ENCODE data around the gene TBX1. TPM values are rescaled to one million over a fixed set of nuclear protein-coding genes. Genes with fewer than 3 reads are reported as not detected.
"Not testable (repeated sequence)": the region's sequence is repeated elsewhere in the genome, so short reads cannot be mapped to it uniquely, and the experiment has no call there.

Gene TBX1
- total and polyA plus RNA-seq, 5 donors from 2014 or later: not detected

GRCh38 chr22:19724927-19725661 lies 35.5 kb upstream of the TBX1 start:
- DNase-seq (no peak), ATAC-seq (ENCODE audit: low read depth in 2 of 2) (no peak)
- Histone ChIP-seq H3K9me3 (ENCODE audit: control insufficient read depth in 2 of 2, low read length in 2 of 2) (no peaks in the 10 kb centered on the region), H3K27me3 (ENCODE audit: control insufficient read depth, insufficient read depth, low read length) (peaks cover 5% of the 10 kb centered on the region), H3K4me1 (ENCODE audit: control insufficient read depth, insufficient read depth, low read length, poor library complexity, severe bottlenecking) (peaks cover 16% of the 10 kb centered on the region), H3K27ac (ENCODE audit: insufficient read depth, low read length, poor library complexity, severe bottlenecking) (no peak overlapping the region), H3K36me3 (ENCODE audit: control insufficient read depth, insufficient read depth, low read length) (no peaks in the 10 kb centered on the region), H3K4me3 (ENCODE audit: low read depth, low read length) (no peak overlapping the region)
- Mint-ChIP-seq H3K27ac (peak overlapping the region in 1 of 3 donors; percentile 71), H3K27me3 (peaks cover 41% of the 10 kb centered on the region), H3K9me3 (no peaks in the 10 kb centered on the region), H3K36me3 (no peaks in the 10 kb centered on the region), H3K4me3 (peak overlapping the region in 2 of 4 donors; percentile 48 to 71), H3K4me1 (peaks cover 0 to 19% (median under 1%) of the 10 kb centered on the region in 4 donors)

- H3K4me3 ChIP-seq (ENCODE audit: low read depth, low read length); H3K27me3 ChIP-seq (ENCODE audit: control insufficient read depth, insufficient read depth, low read length); H3K27ac ChIP-seq (ENCODE audit: insufficient read depth, low read length, poor library complexity, severe bottlenecking); H3K9me3 Mint-ChIP-seq; DNase-seq; H3K4me3 Mint-ChIP-seq; ATAC-seq (ENCODE audit: low read depth in 2 of 2); H3K36me3 ChIP-seq (ENCODE audit: control insufficient read depth, insufficient read depth, low read length); H3K36me3 Mint-ChIP-seq; H3K27ac Mint-ChIP-seq; H3K9me3 ChIP-seq (ENCODE audit: control insufficient read depth in 2 of 2, low read length in 2 of 2): not testable (repeated sequence)
- Mint-ChIP-seq H3K4me1 (peaks cover 0 to 17% (median 4%) of the 10 kb centered on the region in 4 donors), H3K27me3 (peaks cover 29% of the 10 kb centered on the region)
- peaks cover 26% of the 10 kb centered on the region for H3K4me1 ChIP-seq (ENCODE audit: control insufficient read depth, insufficient read depth, low read length, poor library complexity, severe bottlenecking)
These were observed 34.4 kb upstream of the TBX1 start for GRCh38 chr22:19726064-19726788.

- Mint-ChIP-seq H3K4me1 (peaks cover 0 to 17% (median 4%) of the 10 kb centered on the region in 4 donors), H3K27ac (no peak overlapping the region), H3K4me3 (peak overlapping the region in 1 of 4 donors; percentile 21), H3K27me3 (peaks cover 23% of the 10 kb centered on the region), H3K9me3 (no peaks in the 10 kb centered on the region), H3K36me3 (no peaks in the 10 kb centered on the region)
- Histone ChIP-seq H3K4me1 (ENCODE audit: control insufficient read depth, insufficient read depth, low read length, poor library complexity, severe bottlenecking) (peaks cover 27% of the 10 kb centered on the region), H3K27me3 (ENCODE audit: control insufficient read depth, insufficient read depth, low read length) (peaks cover 5% of the 10 kb centered on the region), H3K27ac (ENCODE audit: insufficient read depth, low read length, poor library complexity, severe bottlenecking) (no peak overlapping the region), H3K36me3 (ENCODE audit: control insufficient read depth, insufficient read depth, low read length) (no peaks in the 10 kb centered on the region), H3K9me3 (ENCODE audit: control insufficient read depth in 2 of 2, low read length in 2 of 2) (no peaks in the 10 kb centered on the region), H3K4me3 (ENCODE audit: low read depth, low read length) (no peak overlapping the region)
- DNase-seq (no peak), ATAC-seq (ENCODE audit: low read depth in 2 of 2) (no peak)
These were observed 33.0 kb upstream of the TBX1 start for GRCh38 chr22:19727310-19728150.

GRCh38 chr22:19728271-19728670 lies 32.3 kb upstream of the TBX1 start:
- Mint-ChIP-seq H3K36me3 (no peaks in the 10 kb centered on the region), H3K4me1 (peaks cover 0 to 15% (median 3%) of the 10 kb centered on the region in 4 donors), H3K27ac (no peak overlapping the region), H3K27me3 (peaks cover 15% of the 10 kb centered on the region), H3K4me3 (no peak overlapping the region), H3K9me3 (no peaks in the 10 kb centered on the region)
- Histone ChIP-seq H3K9me3 (ENCODE audit: control insufficient read depth in 2 of 2, low read length in 2 of 2) (no peaks in the 10 kb centered on the region), H3K27me3 (ENCODE audit: control insufficient read depth, insufficient read depth, low read length) (peaks cover 5% of the 10 kb centered on the region), H3K4me3 (ENCODE audit: low read depth, low read length) (no peak overlapping the region), H3K4me1 (ENCODE audit: control insufficient read depth, insufficient read depth, low read length, poor library complexity, severe bottlenecking) (peaks cover 23% of the 10 kb centered on the region), H3K27ac (ENCODE audit: insufficient read depth, low read length, poor library complexity, severe bottlenecking) (no peak overlapping the region), H3K36me3 (ENCODE audit: control insufficient read depth, insufficient read depth, low read length) (no peaks in the 10 kb centered on the region)
- DNase-seq: no peak
- no peak for ATAC-seq (ENCODE audit: low read depth in 2 of 2)

- Histone ChIP-seq H3K27me3 (ENCODE audit: control insufficient read depth, insufficient read depth, low read length) (peaks cover 5% of the 10 kb centered on the region), H3K9me3 (ENCODE audit: control insufficient read depth in 2 of 2, low read length in 2 of 2) (no peaks in the 10 kb centered on the region), H3K4me1 (ENCODE audit: control insufficient read depth, insufficient read depth, low read length, poor library complexity, severe bottlenecking) (peaks cover 17% of the 10 kb centered on the region), H3K4me3 (ENCODE audit: low read depth, low read length) (no peak overlapping the region), H3K27ac (ENCODE audit: insufficient read depth, low read length, poor library complexity, severe bottlenecking) (no peak overlapping the region), H3K36me3 (ENCODE audit: control insufficient read depth, insufficient read depth, low read length) (no peaks in the 10 kb centered on the region)
- ATAC-seq (ENCODE audit: low read depth in 2 of 2): no peak
- Mint-ChIP-seq H3K9me3 (no peaks in the 10 kb centered on the region), H3K27me3 (peaks cover 14% of the 10 kb centered on the region), H3K27ac (no peak overlapping the region), H3K36me3 (no peaks in the 10 kb centered on the region), H3K4me3 (peak overlapping the region in 1 of 4 donors; percentile 27), H3K4me1 (peaks cover 0 to 12% (median 3%) of the 10 kb centered on the region in 4 donors)
- no peak for DNase-seq
These were observed 31.7 kb upstream of the TBX1 start for GRCh38 chr22:19728836-19729235.

GRCh38 chr22:19729507-19729906 lies 31.1 kb upstream of the TBX1 start:
- ATAC-seq (ENCODE audit: low read depth in 2 of 2) (no peak), DNase-seq (no peak)
- Mint-ChIP-seq H3K4me1 (peaks cover 0 to 11% (median 3%) of the 10 kb centered on the region in 4 donors), H3K9me3 (no peaks in the 10 kb centered on the region), H3K4me3 (no peak overlapping the region), H3K27me3 (peaks cover 13% of the 10 kb centered on the region), H3K36me3 (no peaks in the 10 kb centered on the region), H3K27ac (no peak overlapping the region)
- Histone ChIP-seq H3K27ac (ENCODE audit: insufficient read depth, low read length, poor library complexity, severe bottlenecking) (no peak overlapping the region), H3K27me3 (ENCODE audit: control insufficient read depth, insufficient read depth, low read length) (peaks cover 5% of the 10 kb centered on the region), H3K9me3 (ENCODE audit: control insufficient read depth in 2 of 2, low read length in 2 of 2) (no peaks in the 10 kb centered on the region), H3K4me1 (ENCODE audit: control insufficient read depth, insufficient read depth, low read length, poor library complexity, severe bottlenecking) (peaks cover 12% of the 10 kb centered on the region), H3K4me3 (ENCODE audit: low read depth, low read length) (no peak overlapping the region), H3K36me3 (ENCODE audit: control insufficient read depth, insufficient read depth, low read length) (no peaks in the 10 kb centered on the region)

- Histone ChIP-seq H3K36me3 (ENCODE audit: control insufficient read depth, insufficient read depth, low read length) (no peaks in the 10 kb centered on the region), H3K27ac (ENCODE audit: insufficient read depth, low read length, poor library complexity, severe bottlenecking) (no peak overlapping the region), H3K4me3 (ENCODE audit: low read depth, low read length) (no peak overlapping the region), H3K27me3 (ENCODE audit: control insufficient read depth, insufficient read depth, low read length) (no peaks in the 10 kb centered on the region), H3K4me1 (ENCODE audit: control insufficient read depth, insufficient read depth, low read length, poor library complexity, severe bottlenecking) (peaks cover 11% of the 10 kb centered on the region), H3K9me3 (ENCODE audit: control insufficient read depth in 2 of 2, low read length in 2 of 2) (no peaks in the 10 kb centered on the region)
- DNase-seq (no peak), ATAC-seq (ENCODE audit: low read depth in 2 of 2) (no peak)
- H3K4me1 Mint-ChIP-seq: peaks cover 0 to 6% (median 2%) of the 10 kb centered on the region in 4 donors
- H3K9me3 Mint-ChIP-seq: no peaks in the 10 kb centered on the region
- H3K27ac Mint-ChIP-seq: no peak overlapping the region
- peak overlapping the region in 1 of 4 donors; percentile 52 for H3K4me3 Mint-ChIP-seq
- peaks cover 8% of the 10 kb centered on the region for H3K27me3 Mint-ChIP-seq
- no peaks in the 10 kb centered on the region for H3K36me3 Mint-ChIP-seq
These were observed 30.4 kb upstream of the TBX1 start for GRCh38 chr22:19730198-19730597.

Data from CD4-positive, CD25-positive, alpha-beta regulatory T cell (primary cell).